HG03159 (cell line): ENCODE results near the gene PTPRT.

ENCODE experiments used
- ATAC-seq: cut with Tn5 transposase; IDR thresholded peaks from one replicate; pipeline ENCODE4 v1.9.1; 2021; ENCODE audit warnings: mild to moderate bottlenecking, moderate library complexity; ENCODE audit not compliant: unreplicated experiment

PTPRT gene

DNA sequence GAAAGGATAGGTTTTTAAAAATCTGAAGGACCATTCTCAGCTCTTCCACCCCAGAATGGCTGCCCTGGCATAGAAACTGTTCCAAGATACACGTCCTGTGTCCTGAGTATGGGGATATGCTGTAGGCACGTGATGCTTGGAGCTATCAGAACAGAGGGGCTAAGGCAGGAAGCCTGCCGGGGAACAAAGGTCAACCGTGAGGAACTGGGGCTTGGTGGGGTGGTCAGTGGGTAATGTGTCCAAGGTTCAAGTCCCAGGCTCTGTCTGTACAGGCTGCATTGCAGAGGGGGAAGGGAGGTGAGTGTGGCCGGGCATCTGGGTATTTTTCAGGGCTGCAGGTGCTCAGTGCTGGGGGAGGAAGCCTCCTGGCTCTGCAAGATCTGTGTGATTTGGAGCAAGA is 1092.0 kb downstream of the PTPRT start:
- no peak for ATAC-seq

- ATAC-seq, result no peak
These were observed 1094.5 kb downstream of the PTPRT start for GRCh38 chr20:42095221-42095620.

DNA sequence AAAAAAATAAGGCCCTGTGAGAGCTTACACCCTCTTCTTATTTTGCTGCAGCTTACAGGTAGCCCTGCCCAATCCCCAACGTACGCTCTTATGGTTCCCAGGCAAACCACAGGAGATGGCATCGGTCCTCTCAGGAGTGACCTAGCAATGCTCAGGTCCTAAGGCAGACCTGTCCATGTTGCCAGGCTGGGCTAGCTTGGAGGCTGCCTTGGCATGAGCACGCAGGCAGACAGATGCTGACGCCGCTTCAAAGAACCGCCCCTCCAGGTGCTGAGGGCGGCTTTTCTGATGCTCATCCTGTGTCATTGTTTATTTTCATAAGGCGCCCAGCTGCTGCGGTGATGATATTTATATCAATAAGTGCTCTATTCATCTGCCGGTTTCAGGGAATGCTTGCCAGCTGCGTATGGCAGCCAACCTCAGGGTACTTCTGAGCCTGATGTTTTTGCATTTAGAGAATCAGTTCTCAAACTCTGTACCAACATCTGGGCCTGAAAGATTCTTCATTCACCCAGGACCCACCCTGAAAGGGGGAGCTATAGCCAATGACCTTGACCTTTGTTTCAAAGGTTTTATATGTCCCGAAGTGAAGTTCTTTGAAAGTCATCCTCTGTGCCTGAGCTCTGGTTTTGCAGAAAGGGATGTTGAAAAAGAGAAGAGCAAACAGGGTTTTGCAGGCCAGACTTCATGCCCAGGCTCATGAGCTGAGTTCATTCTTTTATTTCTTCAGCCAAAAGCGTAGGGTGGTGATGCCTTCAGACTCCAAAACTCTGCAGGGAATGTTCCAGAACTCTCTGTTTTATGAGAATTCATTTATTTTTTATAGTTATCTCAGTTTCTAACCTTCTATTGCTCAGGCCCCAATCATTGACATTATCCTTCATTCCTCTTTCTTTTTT is 1095.9 kb downstream of the PTPRT start:
- ATAC-seq, result no peak

DNA sequence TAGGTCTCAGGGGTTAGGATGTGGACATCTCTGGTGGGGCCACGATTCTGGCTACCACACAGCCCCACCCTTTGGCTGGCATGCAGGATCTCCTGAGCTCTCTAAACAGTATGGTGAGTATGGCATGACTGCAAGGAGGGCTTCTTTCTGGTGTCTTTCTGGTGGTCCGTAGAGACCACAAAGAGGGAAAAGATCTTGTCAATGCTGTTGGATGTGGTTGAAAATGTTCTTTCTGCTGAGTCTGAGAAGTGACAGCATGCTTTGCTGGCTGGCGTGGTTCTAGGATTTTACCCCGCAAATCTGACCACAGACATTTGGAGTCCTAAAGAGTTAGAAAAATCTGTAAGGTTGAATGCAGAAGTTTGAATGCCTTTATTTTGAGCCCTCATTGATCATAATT is 1096.7 kb downstream of the PTPRT start:
- no peak for ATAC-seq

- no peak for ATAC-seq
These were observed 1104.3 kb downstream of the PTPRT start for GRCh38 chr20:42085366-42085765.

GRCh38 chr20:42083280-42083679 is 1106.4 kb downstream of the PTPRT start:
- no peak for ATAC-seq

GRCh38 chr20:42082611-42083010 is 1107.1 kb downstream of the PTPRT start:
- no peak for ATAC-seq

- ATAC-seq, result no peak
These were observed 1108.8 kb downstream of the PTPRT start for GRCh38 chr20:42080956-42081355.

DNA sequence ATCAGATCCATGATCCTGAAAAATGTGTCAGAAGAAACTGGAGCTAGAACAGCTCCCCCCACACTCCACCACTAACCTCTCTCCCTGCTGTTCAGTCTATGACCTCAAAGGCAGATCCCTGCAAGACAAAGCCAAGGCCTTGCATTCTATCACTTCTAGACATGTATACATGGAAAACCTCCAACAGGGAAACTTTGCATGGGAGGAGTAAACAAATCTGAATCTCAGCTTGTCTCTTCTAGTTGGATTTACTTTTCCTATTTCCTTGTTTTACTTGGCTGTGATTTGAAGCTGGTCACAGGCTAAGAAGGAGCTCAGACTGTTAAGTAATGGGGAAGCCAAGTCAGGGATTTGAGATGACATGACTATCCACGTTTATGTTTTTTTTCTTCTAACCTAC is 1114.8 kb downstream of the PTPRT start:
- ATAC-seq, result no peak

DNA sequence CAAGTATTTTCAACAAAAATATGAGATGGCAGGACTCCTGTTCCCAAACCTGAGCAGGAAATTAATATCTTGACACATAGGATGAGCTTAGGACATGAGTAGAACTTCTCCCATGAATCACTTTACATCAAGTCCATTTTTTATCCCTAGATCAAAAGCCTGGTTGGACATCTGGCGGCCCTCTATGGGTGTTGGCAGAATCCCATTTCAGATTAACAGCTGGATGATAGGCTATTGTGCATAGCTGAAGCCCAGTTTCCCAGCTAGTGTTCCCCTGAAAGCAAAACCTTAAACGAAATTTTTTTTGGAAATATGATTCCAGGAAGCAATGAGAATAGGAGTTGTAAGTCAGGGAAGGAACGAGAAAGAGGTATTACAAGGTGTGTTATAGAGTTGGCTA is 1122.1 kb downstream of the PTPRT start:
- no peak for ATAC-seq

DNA sequence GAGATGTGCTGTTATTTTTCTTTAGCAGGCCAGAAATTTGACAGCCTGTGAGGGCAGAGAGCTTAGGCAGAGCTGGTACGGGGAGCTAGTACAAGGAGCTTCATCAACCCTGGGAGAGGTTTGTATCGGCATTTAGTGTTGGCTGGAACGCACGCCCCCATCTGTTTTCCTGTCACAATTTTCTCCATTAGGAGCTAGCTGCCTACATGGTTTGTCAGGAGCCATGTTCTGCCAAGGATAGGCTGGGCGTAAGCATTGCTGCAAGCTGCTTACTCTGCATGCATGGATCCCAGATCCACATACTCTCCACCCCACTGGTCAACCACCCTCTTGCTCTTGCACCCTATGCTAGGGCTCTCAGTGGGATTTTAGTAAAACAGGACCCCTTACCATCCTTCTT is 1122.5 kb downstream of the PTPRT start:
- no peak for ATAC-seq

DNA sequence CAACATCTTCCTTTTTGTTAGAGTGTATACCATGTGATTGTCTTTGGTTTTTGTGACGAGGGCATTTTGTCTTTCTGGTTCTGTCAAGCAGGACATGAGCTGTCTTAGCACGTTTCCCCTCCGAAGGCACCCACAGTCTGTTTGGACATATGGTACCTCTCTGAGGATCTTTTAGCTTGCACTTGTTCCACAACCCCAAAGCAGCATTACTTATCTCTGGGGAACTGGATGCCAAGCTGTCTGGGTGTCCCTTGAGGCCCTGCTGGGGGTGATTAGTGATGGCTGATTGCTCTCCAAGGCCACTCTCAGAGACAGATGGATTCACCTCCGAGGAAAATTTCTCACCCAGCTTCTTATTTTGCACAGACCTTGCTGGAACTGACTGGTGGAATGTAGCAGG is 1126.6 kb downstream of the PTPRT start:
- no peak for ATAC-seq

- ATAC-seq, result no peak
These were observed 1136.4 kb downstream of the PTPRT start for GRCh38 chr20:42053350-42053749.

GRCh38 chr20:42051921-42052320 is 1137.8 kb downstream of the PTPRT start:
- no peak for ATAC-seq

- no peak for ATAC-seq
These were observed 1143.2 kb downstream of the PTPRT start for GRCh38 chr20:42046371-42047085.

GRCh38 chr20:42043921-42044320 is 1145.8 kb downstream of the PTPRT start:
- ATAC-seq, result no peak

DNA sequence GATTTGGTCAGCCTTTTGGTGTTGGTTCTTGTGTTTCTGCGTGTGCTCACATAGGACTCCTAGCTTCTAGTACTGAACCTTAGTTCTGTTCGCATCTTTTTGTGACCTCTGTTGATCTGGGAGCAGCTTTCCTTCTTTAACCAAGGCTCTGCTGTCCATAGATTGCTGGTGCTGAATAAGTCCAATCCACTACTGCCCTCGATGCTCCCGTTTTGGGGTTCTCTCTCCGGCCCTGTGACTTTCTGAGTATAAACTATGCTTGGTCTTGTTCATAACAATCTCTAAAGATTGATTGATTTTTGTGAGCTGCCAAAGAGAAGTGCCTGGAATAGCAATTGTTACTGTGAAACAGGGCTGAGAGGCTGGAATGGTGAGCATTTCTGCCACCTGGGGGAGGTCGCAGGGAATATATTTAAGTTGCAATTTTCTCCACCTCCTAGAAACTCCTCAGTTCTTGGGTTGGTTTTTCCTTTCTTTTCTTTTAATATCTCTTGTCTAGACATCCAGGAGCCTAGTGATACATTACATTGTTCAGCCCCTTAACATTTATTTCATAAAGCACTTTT is 1148.6 kb downstream of the PTPRT start:
- no peak for ATAC-seq

- no peak for ATAC-seq
These were observed 1161.9 kb downstream of the PTPRT start for GRCh38 chr20:42027746-42028268.

GRCh38 chr20:42026599-42026998 is 1163.1 kb downstream of the PTPRT start:
- ATAC-seq, result no peak

DNA sequence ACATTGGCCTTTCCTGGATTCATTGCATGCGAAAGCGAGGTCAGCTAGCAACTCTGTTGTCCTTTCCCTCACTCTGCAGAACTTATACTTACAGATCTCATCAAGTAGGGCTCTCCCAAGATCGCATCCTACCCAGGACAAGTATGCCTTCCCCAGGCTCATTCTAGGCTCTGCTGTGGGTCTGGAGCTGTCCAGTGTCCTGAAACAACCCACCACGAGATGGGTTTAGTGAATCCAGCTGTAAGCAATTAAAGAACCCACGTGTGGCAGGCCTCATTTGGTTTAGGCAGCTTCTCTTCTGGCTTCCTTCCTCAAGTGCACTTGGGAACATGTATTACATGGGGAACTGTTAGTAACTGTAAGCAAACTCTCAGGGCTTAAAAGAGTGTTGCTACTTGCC is 1165.1 kb downstream of the PTPRT start:
- no peak for ATAC-seq
